Mesothelial cell of epicardium (in vitro differentiated cells): ENCODE results near the gene EVC. TPM values are rescaled to one million over a fixed set of nuclear protein-coding genes. Genes with fewer than 3 reads are reported as not detected.
"Not testable (repeated sequence)": the region's sequence is repeated elsewhere in the genome, so short reads cannot be mapped to it uniquely, and the experiment has no call there.

Experiments used
- DNase-seq, 2 experiments: peaks; one replicate each; pipeline ENCODE4 v3.0.0; 2021; ENCODE audit warnings: low spot score in 2 of 2; ENCODE audit not compliant: unreplicated experiment in 2 of 2
- H3K27ac Mint-ChIP-seq: 2 replicates; pipeline ENCODE4 v1.8.0; 2021; ENCODE audit warnings: mixed read lengths
- H3K27me3 Mint-ChIP-seq: 2 replicates; pipeline ENCODE4 v1.8.0; 2021; ENCODE audit warnings: low read depth, mixed read lengths
- H3K36me3 Mint-ChIP-seq: 2 replicates; pipeline ENCODE4 v1.8.0; 2021; ENCODE audit warnings: mixed read lengths
- H3K4me1 Mint-ChIP-seq: 2 replicates; pipeline ENCODE4 v1.8.0; 2021; ENCODE audit warnings: mixed read lengths
- H3K4me3 Mint-ChIP-seq: 2 replicates; pipeline ENCODE4 v1.8.0; 2021; ENCODE audit warnings: mild to moderate bottlenecking, moderate library complexity, mixed read lengths
- H3K9me3 Mint-ChIP-seq: 2 replicates; pipeline ENCODE4 v1.8.0; 2021; ENCODE audit warnings: mixed read lengths
- total RNA-seq: library from RNA; stranded (reverse); gene quantifications from 3 replicates; pipeline ENCODE4 v1.2.1, GENCODE V29; 2021
- TF ChIP-seq, protein P1 (sequence below): fragments of 200-600 bp; sonication (generic); IDR thresholded peaks from one replicate; pipeline ENCODE4 v1.5.0; 2021; ENCODE audit warnings: antibody characterized with exemption; ENCODE audit not compliant: unreplicated experiment

Gene EVC
- total RNA-seq, 1 donor from 2014 or later, result 51.4 TPM

- DNase-seq, result no peak
- TF ChIP-seq, protein P1, sequence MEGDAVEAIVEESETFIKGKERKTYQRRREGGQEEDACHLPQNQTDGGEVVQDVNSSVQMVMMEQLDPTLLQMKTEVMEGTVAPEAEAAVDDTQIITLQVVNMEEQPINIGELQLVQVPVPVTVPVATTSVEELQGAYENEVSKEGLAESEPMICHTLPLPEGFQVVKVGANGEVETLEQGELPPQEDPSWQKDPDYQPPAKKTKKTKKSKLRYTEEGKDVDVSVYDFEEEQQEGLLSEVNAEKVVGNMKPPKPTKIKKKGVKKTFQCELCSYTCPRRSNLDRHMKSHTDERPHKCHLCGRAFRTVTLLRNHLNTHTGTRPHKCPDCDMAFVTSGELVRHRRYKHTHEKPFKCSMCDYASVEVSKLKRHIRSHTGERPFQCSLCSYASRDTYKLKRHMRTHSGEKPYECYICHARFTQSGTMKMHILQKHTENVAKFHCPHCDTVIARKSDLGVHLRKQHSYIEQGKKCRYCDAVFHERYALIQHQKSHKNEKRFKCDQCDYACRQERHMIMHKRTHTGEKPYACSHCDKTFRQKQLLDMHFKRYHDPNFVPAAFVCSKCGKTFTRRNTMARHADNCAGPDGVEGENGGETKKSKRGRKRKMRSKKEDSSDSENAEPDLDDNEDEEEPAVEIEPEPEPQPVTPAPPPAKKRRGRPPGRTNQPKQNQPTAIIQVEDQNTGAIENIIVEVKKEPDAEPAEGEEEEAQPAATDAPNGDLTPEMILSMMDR, result no peak
- peaks cover 17% of the 10 kb centered on the region for H3K9me3 Mint-ChIP-seq
- H3K27me3 Mint-ChIP-seq, result no peaks in the 10 kb centered on the region
- no peak overlapping the region for H3K4me3 Mint-ChIP-seq
- H3K27ac Mint-ChIP-seq, result no peak overlapping the region
- no peaks in the 10 kb centered on the region for H3K4me1 Mint-ChIP-seq
- peaks cover 41% of the 10 kb centered on the region for H3K36me3 Mint-ChIP-seq
These were observed 11.3 kb downstream of the EVC start for GRCh38 chr4:5722328-5722727.

DNA sequence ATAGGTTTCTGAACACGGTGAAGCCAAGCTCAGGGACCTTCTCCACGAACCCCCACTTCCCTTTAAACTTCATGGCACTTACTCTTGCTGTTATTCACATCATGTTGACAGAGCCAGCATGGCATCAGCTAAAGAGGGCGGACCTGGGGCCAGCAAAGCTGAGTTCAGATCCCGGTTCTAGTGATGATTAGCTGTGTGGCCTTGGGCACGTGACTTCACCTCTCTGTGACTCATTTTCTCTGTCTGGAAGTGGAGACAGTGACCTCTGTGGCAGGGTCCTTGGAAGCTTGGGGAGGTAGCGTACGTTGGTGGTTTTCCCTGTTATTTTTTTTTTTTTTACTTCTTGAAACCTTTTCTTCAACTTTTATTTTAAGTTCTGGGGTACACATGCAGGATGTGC lies 13.4 kb downstream of the EVC start:
- DNase-seq, result no peak
- TF ChIP-seq, protein P1, result no peak
- peaks cover 48% of the 10 kb centered on the region for H3K36me3 Mint-ChIP-seq
- peaks cover 17% of the 10 kb centered on the region for H3K9me3 Mint-ChIP-seq
- H3K4me1 Mint-ChIP-seq, result no peaks in the 10 kb centered on the region
- H3K27me3 Mint-ChIP-seq, result no peaks in the 10 kb centered on the region
- H3K4me3 Mint-ChIP-seq, result no peak overlapping the region
- H3K27ac Mint-ChIP-seq, result no peak overlapping the region

GRCh38 chr4:5728412-5728811 lies 17.4 kb downstream of the EVC start:
- H3K36me3 Mint-ChIP-seq, result peaks cover 52% of the 10 kb centered on the region
- not testable (repeated sequence) for H3K27me3 Mint-ChIP-seq, H3K4me3 Mint-ChIP-seq

DNA sequence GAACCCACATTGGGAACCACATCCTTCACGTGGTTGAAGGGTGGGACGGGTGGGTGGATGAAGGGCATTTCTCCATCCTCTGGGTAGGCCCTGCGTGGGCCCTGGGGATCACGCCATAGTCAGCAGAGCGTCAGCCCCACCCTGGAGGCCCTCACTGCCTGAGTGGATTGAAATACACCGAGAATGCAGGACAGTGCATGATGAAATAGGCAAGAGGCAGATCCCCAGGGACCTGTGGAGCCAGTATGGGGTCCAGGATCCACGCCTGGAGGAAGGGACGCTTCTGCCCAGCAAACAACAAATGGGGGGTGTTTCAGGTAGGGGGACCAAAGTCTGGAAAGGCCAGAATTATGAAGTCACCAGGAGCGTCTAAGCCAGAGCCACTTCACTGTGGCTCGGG lies 19.4 kb downstream of the EVC start:
- TF ChIP-seq, protein P1, result no peak
- H3K27me3 Mint-ChIP-seq, result no peaks in the 10 kb centered on the region
- H3K9me3 Mint-ChIP-seq, result peaks cover 9% of the 10 kb centered on the region
- no peak overlapping the region for H3K4me3 Mint-ChIP-seq
- H3K36me3 Mint-ChIP-seq, result peaks cover 46% of the 10 kb centered on the region
- no peak for DNase-seq
- no peak overlapping the region for H3K27ac Mint-ChIP-seq
- H3K4me1 Mint-ChIP-seq, result no peaks in the 10 kb centered on the region

More at GRCh38 chr4:5728412-5728811, 17.4 kb downstream of the EVC start:
- not testable (repeated sequence) for DNase-seq, H3K27ac Mint-ChIP-seq, H3K4me1 Mint-ChIP-seq
- peaks cover 17% of the 10 kb centered on the region for H3K9me3 Mint-ChIP-seq

- TF ChIP-seq, protein P1, result no peak
- Mint-ChIP-seq H3K4me3 (no peak overlapping the region), H3K36me3 (peaks cover 43% of the 10 kb centered on the region), H3K27ac (no peak overlapping the region), H3K4me1 (no peaks in the 10 kb centered on the region), H3K27me3 (no peaks in the 10 kb centered on the region), H3K9me3 (peaks cover under 1% of the 10 kb centered on the region)
- DNase-seq, result no peak
These were observed 20.3 kb downstream of the EVC start for GRCh38 chr4:5730993-5731990.

DNA sequence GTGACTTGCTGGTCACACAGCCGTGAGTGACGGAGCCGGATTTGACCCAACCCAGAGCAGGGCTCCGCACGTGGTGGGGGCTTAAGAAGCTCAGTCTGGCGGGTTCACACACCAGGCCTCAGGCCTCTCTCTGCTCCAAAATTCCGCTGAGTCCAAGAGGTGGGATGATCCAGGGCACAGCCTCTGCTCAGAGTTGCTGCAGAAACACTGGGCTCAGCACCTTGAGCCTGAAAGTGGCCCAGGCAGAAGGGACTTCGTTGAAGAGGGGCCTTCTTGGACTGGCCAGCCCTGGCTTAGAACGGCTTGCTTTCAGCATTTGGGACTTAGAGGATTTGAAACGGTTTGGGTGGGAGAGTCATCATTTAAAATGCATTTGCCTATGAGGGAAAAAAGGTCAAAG lies 21.2 kb downstream of the EVC start:
- H3K27ac Mint-ChIP-seq, result no peak overlapping the region
- no peak overlapping the region for H3K4me3 Mint-ChIP-seq
- no peak for DNase-seq
- no peaks in the 10 kb centered on the region for H3K27me3 Mint-ChIP-seq
- H3K9me3 Mint-ChIP-seq, result no peaks in the 10 kb centered on the region
- H3K36me3 Mint-ChIP-seq, result peaks cover 51% of the 10 kb centered on the region
- TF ChIP-seq, protein P1, result no peak
- H3K4me1 Mint-ChIP-seq, result no peaks in the 10 kb centered on the region
